ENCODE measurements around the gene LRRC7. TPM values are rescaled to one million over a fixed set of nuclear protein-coding genes. Genes with fewer than 3 reads are reported as not detected.

Gene LRRC7
- total and polyA plus RNA-seq, 2 of the 8 experiments (the other 6 are each of a cell fraction or from before 2014, with no cell fraction given): 0.03 to 0.17 TPM

DNA sequence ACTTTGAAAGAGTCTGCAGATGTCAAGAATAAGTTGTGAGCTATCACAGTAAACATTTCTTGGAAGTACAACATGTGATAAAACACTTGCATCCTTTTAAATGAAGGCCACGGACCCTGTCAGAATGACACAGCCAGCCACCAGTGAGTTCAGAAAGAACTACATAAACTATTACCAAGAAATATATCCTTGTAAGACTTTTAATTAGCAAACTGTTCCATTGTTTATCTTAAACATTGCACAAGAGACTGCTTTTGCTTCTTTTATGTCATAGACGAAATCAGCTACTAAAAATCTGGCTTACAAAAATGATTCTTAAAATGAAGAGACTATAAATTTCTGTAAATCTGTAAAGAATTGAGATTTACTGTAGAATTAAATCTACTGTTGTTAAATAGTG, 17.9 kb downstream of the LRRC7 start:
- Histone ChIP-seq H3K14ac (ENCODE audit: insufficient read length) (no peak overlapping the region), H3K18ac (ENCODE audit: extremely low read depth, low read length) (no peak overlapping the region), H3K9ac (replicated peaks in 1 of 4; ENCODE audit: extremely low read depth in 1 of 4, low read depth in 3 of 4, low read length in 3 of 4) (no peak overlapping the region), H3K23me2 (ENCODE audit: low read depth, low read length) (no peaks in the 10 kb centered on the region; the same call in 1 of the 2 replicates), H3K36me3 (ENCODE audit: control insufficient read depth in 2 of 4, insufficient read depth in 4 of 4, low read length in 3 of 4) (no peaks in the 10 kb centered on the region), H3K23ac (ENCODE audit: insufficient read length) (no peak overlapping the region), H4K8ac (ENCODE audit: extremely low read depth, insufficient read depth, low read length) (no peak overlapping the region), H4K5ac (ENCODE audit: insufficient read length, low read depth, low read length) (no peak overlapping the region), H3K9me3 (ENCODE audit: insufficient read depth in 2 of 2, low read depth in 1 of 2, low read length in 1 of 2) (no peaks in the 10 kb centered on the region), H3K4me1 (replicated peaks in 1 of 4; ENCODE audit: control insufficient read depth in 3 of 4, insufficient read depth in 4 of 4, low read length in 3 of 4) (no peaks in the 10 kb centered on the region), H2BK20ac (ENCODE audit: low read length) (no peak overlapping the region), H4K91ac (replicated peaks; ENCODE audit: insufficient read length, low read length) (no peak overlapping the region), H3K4me3 (ENCODE audit: extremely low read depth in 1 of 4, insufficient read depth in 2 of 4, low read depth in 3 of 4, low read length in 4 of 4) (no peak overlapping the region), H3K4me2 (ENCODE audit: insufficient read depth in 1 of 2, low read depth in 2 of 2, low read length in 2 of 2) (no peak overlapping the region), H3K79me1 (ENCODE audit: low read depth, low read length) (no peaks in the 10 kb centered on the region), H2AFZ (ENCODE audit: low read length) (no peak overlapping the region), H3K56ac (replicated peaks; ENCODE audit: insufficient read length, low read depth, low read length) (no peak overlapping the region), H3K4ac (replicated peaks; ENCODE audit: insufficient read length, low read depth, low read length) (no peak overlapping the region), H3K27me3 (replicated peaks in 1 of 4; ENCODE audit: control insufficient read depth in 3 of 4, extremely low read depth in 1 of 4, insufficient read depth in 3 of 4, low read length in 3 of 4) (peaks cover 0 to 1% (median 0%) of the 10 kb centered on the region in 4 experiments; a peak in 1 of 7 replicates), H2BK12ac (ENCODE audit: low read depth, low read length) (no peak overlapping the region), H3K79me2 (ENCODE audit: control insufficient read depth in 1 of 2, insufficient read depth in 2 of 2, low read length in 2 of 2) (no peaks in the 10 kb centered on the region), H2BK5ac (ENCODE audit: low read depth, low read length) (no peak overlapping the region), H2AK5ac (ENCODE audit: low read depth, low read length) (no peak overlapping the region), H2BK120ac (replicated peaks; ENCODE audit: low read depth, low read length) (no peak overlapping the region), H3K27ac (ENCODE audit: low read depth, low read length) (no peak overlapping the region), H2BK15ac (ENCODE audit: low read length) (no peak overlapping the region), H4K20me1 (replicated peaks in 1 of 2; ENCODE audit: control insufficient read depth in 1 of 2, insufficient read depth in 2 of 2, low read length in 2 of 2) (no peaks in the 10 kb centered on the region)
- WGBS, 2 experiments (ENCODE audit: extremely low coverage in 1 of 2, insufficient coverage in 1 of 2, insufficient read length in 1 of 2, insufficient replicate concordance in 2 of 2, low coverage in 1 of 2, low lambda C conversion rate in 2 of 2, missing lambda C conversion rate in 1 of 2): 89% methylated on average over 2 of the region's 2 CpGs; no CpG with 5 or more reads in 1 of the 2 experiments
- ChIA-PET CTCF (ENCODE audit: partially characterized antibody) (interaction anchor here (1.7 kb wide), 1 partner anchor 11 kb away, joined by 4 read pairs; no protein-coding TSS in a partner anchor), POLR2A (ENCODE audit: partially characterized antibody) (interaction anchor here (1.4 kb wide), 1 partner anchor 19 kb away, joined by 5 read pairs; no protein-coding TSS in a partner anchor)
- FAIRE-seq: no peak
- no peak for DNase-seq (ENCODE audit: low read depth in 1 of 2, low spot score in 2 of 2)
- no peak for TF ChIP-seq SP1 (IDR thresholded peaks at IDR 0.05; ENCODE audit: low read depth, low read length)
- no peak for TF ChIP-seq TAF7 (optimal IDR thresholded peaks at IDR 0.05; ENCODE audit: borderline replicate concordance, low read depth, low read length)
- TF ChIP-seq NRF1 (IDR thresholded peaks at IDR 0.05; ENCODE audit: low read depth, low read length): no peak
- TF ChIP-seq BACH1 (IDR thresholded peaks at IDR 0.05; ENCODE audit: low read length): no peak
- TF ChIP-seq CREB1 (IDR thresholded peaks at IDR 0.05): no peak
- no peak for TF ChIP-seq GABPA (IDR thresholded peaks at IDR 0.05; ENCODE audit: borderline replicate concordance, insufficient read depth, low read length)
- TF ChIP-seq, protein P1, sequence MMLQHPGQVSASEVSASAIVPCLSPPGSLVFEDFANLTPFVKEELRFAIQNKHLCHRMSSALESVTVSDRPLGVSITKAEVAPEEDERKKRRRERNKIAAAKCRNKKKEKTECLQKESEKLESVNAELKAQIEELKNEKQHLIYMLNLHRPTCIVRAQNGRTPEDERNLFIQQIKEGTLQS (IDR thresholded peaks at IDR 0.05; ENCODE audit: insufficient read depth, low read depth, low read length): no peak
- no peak for TF ChIP-seq JUN (IDR thresholded peaks at IDR 0.05; ENCODE audit: low read depth, low read length)
- TF ChIP-seq YY1 (IDR thresholded peaks at IDR 0.05; ENCODE audit: low read depth, low read length): no peak
- no peak for TF ChIP-seq SP2 (IDR thresholded peaks at IDR 0.05; ENCODE audit: low read length)
- TF ChIP-seq HDAC2 (IDR thresholded peaks at IDR 0.05; ENCODE audit: borderline replicate concordance in 1 of 2, low read depth in 2 of 2, low read length in 2 of 2): no peak
- no peak for TF ChIP-seq SIRT6 (IDR thresholded peaks at IDR 0.05; ENCODE audit: low read length)
- TF ChIP-seq, protein P2, sequence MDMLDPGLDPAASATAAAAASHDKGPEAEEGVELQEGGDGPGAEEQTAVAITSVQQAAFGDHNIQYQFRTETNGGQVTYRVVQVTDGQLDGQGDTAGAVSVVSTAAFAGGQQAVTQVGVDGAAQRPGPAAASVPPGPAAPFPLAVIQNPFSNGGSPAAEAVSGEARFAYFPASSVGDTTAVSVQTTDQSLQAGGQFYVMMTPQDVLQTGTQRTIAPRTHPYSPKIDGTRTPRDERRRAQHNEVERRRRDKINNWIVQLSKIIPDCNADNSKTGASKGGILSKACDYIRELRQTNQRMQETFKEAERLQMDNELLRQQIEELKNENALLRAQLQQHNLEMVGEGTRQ (IDR thresholded peaks at IDR 0.05; ENCODE audit: low read length): no peak
- TF ChIP-seq KDM5A (IDR thresholded peaks at IDR 0.05; ENCODE audit: low read length): no peak
